Esophagus muscularis mucosa (tissue), 4 donors: ENCODE measurements around the gene BLM. TPM values are rescaled to one million over a fixed set of nuclear protein-coding genes. Genes with fewer than 3 reads are reported as not detected.

Source experiments
- DNase-seq: peaks from one replicate; pipeline ENCODE4 v3.0.0-alpha.2; 2017; ENCODE audit errors: extremely low spot score
- H3K27ac ChIP-seq, 4 donors: fragments of 200-600 bp; sonication (generic); replicated peaks in 1 of 4; 1 replicate in 3 of 4; 2 replicates in 1 of 4; pipeline ENCODE4 v1.5.1; 2016 to 2019; ENCODE audit warnings: mild to moderate bottlenecking in 1 of 4
- H3K27me3 ChIP-seq, 4 donors: fragments of 200-600 bp; sonication (generic); one replicate each; pipeline versions ENCODE4 v1.5.1 to v1.6.0; 2016 to 2019
- H3K36me3 ChIP-seq, 4 donors: fragments of 200-600 bp; sonication (generic); one replicate each; pipeline ENCODE4 v1.5.1; 2016 to 2019
- H3K4me1 ChIP-seq, 4 donors: fragments of 200-600 bp; sonication (generic); one replicate each; pipeline ENCODE4 v1.5.1; 2016 to 2019
- H3K4me3 ChIP-seq, 4 donors: fragments of 200-600 bp; sonication (generic); 1 replicate in 2 of 4; 2 replicates in 2 of 4; pipeline ENCODE4 v1.5.1; 2016 to 2019; ENCODE audit warnings: mild to moderate bottlenecking in 4 of 4, moderate library complexity in 1 of 4
- H3K9me3 ChIP-seq, 4 donors: fragments of 200-600 bp; sonication (generic); 1 replicate in 3 of 4; 2 replicates in 1 of 4; pipeline ENCODE4 v1.5.1; 2016 to 2019
- CTCF ChIP-seq, 3 experiments: fragments of 200-600 bp in 2 of 3; fragments of 450-650 bp in 1 of 3; sonication (generic) in 2 of 3; IDR thresholded peaks; one replicate each; pipeline ENCODE4 v1.5.1; 2017 to 2019; ENCODE audit warnings: antibody characterized with exemption in 3 of 3, mild to moderate bottlenecking in 2 of 3, moderate library complexity in 1 of 3
- EP300 ChIP-seq: sonication (generic); formaldehyde crosslinking; IDR thresholded peaks from one replicate; pipeline ENCODE4 v1.6.1; 2017; ENCODE audit warnings: antibody characterized with exemption
- POLR2A ChIP-seq: fragments of 450-650 bp; IDR thresholded peaks from one replicate; pipeline ENCODE4 v1.6.1; 2017; ENCODE audit warnings: antibody characterized with exemption, moderate library complexity, mild to moderate bottlenecking, low read depth
- POLR2AphosphoS5 ChIP-seq, 2 donors: sonication (generic); formaldehyde crosslinking; IDR thresholded peaks; one replicate each; pipeline ENCODE4 v1.6.1; 2017; ENCODE audit warnings: antibody characterized with exemption in 2 of 2
- WGBS: methylation state at CpG from one replicate; pipeline ENCODE4 v1.1.5; 2018; 5-methylcytosine and 5-hydroxymethylcytosine counted together
- intact Hi-C: fragments of 100-400 bp; cut with DNase I; formaldehyde crosslinking; loops from one replicate; pipeline ENCODE4 v1.15.1; 2023
- total RNA-seq, 4 donors: library from RNA; depleted of rRNA; stranded (reverse); fragments of >200 nt; gene quantifications; one replicate each; pipeline versions ENCODE4 v1.1.0 to v1.2.1, GENCODE V29; 2016

BLM gene
- total RNA-seq, 4 donors from 2014 or later = under 0.01 to 1.5 (median 0.73) TPM

GRCh38 chr15:90816401-90817116 lies 99.4 kb downstream of the BLM start:
- intact Hi-C loops = no loop called here
- peaks cover 0 to 18% (median 12%) of the 10 kb centered on the region in 4 donors for H3K4me1 ChIP-seq
- H3K36me3 ChIP-seq = no peaks in the 10 kb centered on the region
- H3K4me3 ChIP-seq = no peak overlapping the region
- no peak for TF ChIP-seq POLR2A
- TF ChIP-seq POLR2AphosphoS5 (IDR thresholded peaks at IDR 0.05) = no peak
- TF ChIP-seq CTCF (IDR thresholded peaks at IDR 0.05) = no peak
- no peak for TF ChIP-seq EP300
- no peak for DNase-seq
- no peaks in the 10 kb centered on the region for H3K9me3 ChIP-seq
- H3K27ac ChIP-seq = no peak overlapping the region
- 88% methylated on average over 11 of the region's 15 CpGs for WGBS
- no peaks in the 10 kb centered on the region for H3K27me3 ChIP-seq

GRCh38 chr15:90817117-90818057 lies 100.2 kb downstream of the BLM start:
- Histone ChIP-seq H3K4me3 (no peak overlapping the region), H3K36me3 (no peaks in the 10 kb centered on the region), H3K27me3 (no peaks in the 10 kb centered on the region), H3K4me1 (peaks cover 0 to 18% (median 12%) of the 10 kb centered on the region in 4 donors), H3K9me3 (no peaks in the 10 kb centered on the region), H3K27ac (no peak overlapping the region)
- TF ChIP-seq POLR2A (no peak), CTCF (IDR thresholded peaks at IDR 0.05) (no peak), POLR2AphosphoS5 (IDR thresholded peaks at IDR 0.05) (no peak), EP300 (no peak)
- no peak for DNase-seq
- intact Hi-C loops = no loop called here
- WGBS = 87% methylated on average over 11 of the region's 14 CpGs

- intact Hi-C loops = no loop called here
- no peak overlapping the region for H3K27ac ChIP-seq
- WGBS = 73% methylated on average over 14 of the region's 26 CpGs
- no peak for DNase-seq
- no peak overlapping the region for H3K4me3 ChIP-seq
- H3K9me3 ChIP-seq = no peaks in the 10 kb centered on the region
- H3K36me3 ChIP-seq = no peaks in the 10 kb centered on the region
- TF ChIP-seq CTCF (IDR thresholded peaks at IDR 0.05) = no peak
- TF ChIP-seq POLR2A = no peak
- no peak for TF ChIP-seq POLR2AphosphoS5 (IDR thresholded peaks at IDR 0.05)
- no peak for TF ChIP-seq EP300
- no peaks in the 10 kb centered on the region for H3K27me3 ChIP-seq
- H3K4me1 ChIP-seq = peaks cover 0 to 18% (median 12%) of the 10 kb centered on the region in 4 donors
Observed at GRCh38 chr15:90818251-90819210, 101.4 kb downstream of the BLM start.

- no peak for DNase-seq
Observed at GRCh38 chr15:90819390-90819789, 102.2 kb downstream of the BLM start.

More at GRCh38 chr15:90819390-90819789, 102.2 kb downstream of the BLM start:
- Histone ChIP-seq H3K27me3 (no peaks in the 10 kb centered on the region), H3K4me1 (peaks cover 0 to 12% (median 11%) of the 10 kb centered on the region in 4 donors), H3K4me3 (no peak overlapping the region), H3K9me3 (no peaks in the 10 kb centered on the region), H3K36me3 (no peaks in the 10 kb centered on the region), H3K27ac (no peak overlapping the region)
- TF ChIP-seq POLR2A (no peak), POLR2AphosphoS5 (IDR thresholded peaks at IDR 0.05) (no peak), CTCF (IDR thresholded peaks at IDR 0.05) (no peak), EP300 (no peak)
- intact Hi-C loops = no loop called here
- no CpG with 5 or more reads among the region's 6 CpGs for WGBS
